ENCODE results near the gene ZNF195.

DNA sequence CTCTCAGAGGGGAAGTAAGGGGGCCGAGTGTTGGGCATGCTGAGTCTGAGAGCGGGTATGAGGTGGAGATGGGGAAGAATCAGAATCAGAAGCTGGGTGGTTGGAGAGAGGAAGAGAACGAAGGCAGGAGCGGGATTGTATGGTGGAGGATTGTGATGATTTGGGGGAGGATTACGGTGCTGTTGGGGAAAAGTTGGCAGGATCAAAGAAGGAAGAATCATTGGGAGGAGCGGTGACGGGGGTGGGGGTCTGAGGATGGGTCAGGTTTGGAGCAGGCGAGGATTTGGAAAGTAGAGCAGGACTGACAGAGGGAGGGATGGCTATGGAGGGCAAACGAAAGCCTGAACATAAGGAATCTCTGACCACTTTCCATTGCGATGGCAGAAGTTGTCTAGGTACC lies 22.1 kb downstream of the ZNF195 start:
- TF ChIP-seq, protein P1, sequence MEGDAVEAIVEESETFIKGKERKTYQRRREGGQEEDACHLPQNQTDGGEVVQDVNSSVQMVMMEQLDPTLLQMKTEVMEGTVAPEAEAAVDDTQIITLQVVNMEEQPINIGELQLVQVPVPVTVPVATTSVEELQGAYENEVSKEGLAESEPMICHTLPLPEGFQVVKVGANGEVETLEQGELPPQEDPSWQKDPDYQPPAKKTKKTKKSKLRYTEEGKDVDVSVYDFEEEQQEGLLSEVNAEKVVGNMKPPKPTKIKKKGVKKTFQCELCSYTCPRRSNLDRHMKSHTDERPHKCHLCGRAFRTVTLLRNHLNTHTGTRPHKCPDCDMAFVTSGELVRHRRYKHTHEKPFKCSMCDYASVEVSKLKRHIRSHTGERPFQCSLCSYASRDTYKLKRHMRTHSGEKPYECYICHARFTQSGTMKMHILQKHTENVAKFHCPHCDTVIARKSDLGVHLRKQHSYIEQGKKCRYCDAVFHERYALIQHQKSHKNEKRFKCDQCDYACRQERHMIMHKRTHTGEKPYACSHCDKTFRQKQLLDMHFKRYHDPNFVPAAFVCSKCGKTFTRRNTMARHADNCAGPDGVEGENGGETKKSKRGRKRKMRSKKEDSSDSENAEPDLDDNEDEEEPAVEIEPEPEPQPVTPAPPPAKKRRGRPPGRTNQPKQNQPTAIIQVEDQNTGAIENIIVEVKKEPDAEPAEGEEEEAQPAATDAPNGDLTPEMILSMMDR (IDR thresholded peaks at IDR 0.05): no peak
- no peak for TF ChIP-seq POLR2A (IDR thresholded peaks at IDR 0.05)
